Nephron progenitor cell (in vitro differentiated cells): Measurements from ENCODE around the gene KANSL1.

ENCODE experiments used
- DNase-seq: peaks from one replicate; pipeline ENCODE4 v3.0.0; 2021
- H3K27ac Mint-ChIP-seq: 2 replicates; pipeline ENCODE4 v1.8.0; 2021; ENCODE audit warnings: mild to moderate bottlenecking, moderate library complexity, mixed read lengths
- H3K27me3 Mint-ChIP-seq: 2 replicates; pipeline ENCODE4 v1.8.0; 2021; ENCODE audit warnings: mild to moderate bottlenecking, low read depth, mixed read lengths; ENCODE audit not compliant: poor library complexity
- H3K36me3 Mint-ChIP-seq: 2 replicates; pipeline ENCODE4 v1.8.0; 2021; ENCODE audit warnings: low read depth, mixed read lengths
- H3K4me1 Mint-ChIP-seq: 2 replicates; pipeline ENCODE4 v1.8.0; 2021; ENCODE audit warnings: mixed read lengths
- H3K4me3 Mint-ChIP-seq: 2 replicates; pipeline ENCODE4 v1.8.0; 2021; ENCODE audit warnings: mild to moderate bottlenecking, moderate library complexity, mixed read lengths
- H3K9me3 Mint-ChIP-seq: 2 replicates; pipeline ENCODE4 v1.8.0; 2021; ENCODE audit warnings: mild to moderate bottlenecking, moderate library complexity, mixed read lengths
- TF ChIP-seq, protein P1 (sequence below): fragments of 200-600 bp; sonication (generic); IDR thresholded peaks from 2 replicates; pipeline ENCODE4 v1.5.0; 2021; ENCODE audit warnings: antibody characterized with exemption

The KANSL1 gene

DNA sequence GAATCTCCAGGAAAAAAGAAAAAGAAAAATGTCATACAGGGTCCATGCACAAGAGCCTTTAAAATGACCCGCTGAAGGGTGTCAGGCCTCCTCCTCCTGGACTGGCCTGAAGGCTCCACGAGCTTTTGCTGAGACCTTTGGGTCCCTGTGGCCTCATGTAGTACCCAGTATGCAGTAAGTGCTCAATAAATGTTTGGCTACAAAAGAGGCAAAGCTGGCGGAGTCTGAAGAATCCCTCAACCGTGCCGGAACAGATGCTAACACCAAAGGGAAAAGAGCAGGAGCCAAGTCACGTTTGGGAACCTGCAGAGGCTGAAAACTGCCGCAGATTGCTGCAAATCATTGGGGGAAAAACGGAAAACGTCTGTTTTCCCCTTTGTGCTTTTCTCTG lies 193.3 kb downstream of the KANSL1 start:
- Mint-ChIP-seq H3K4me1 (peaks cover 30% of the 10 kb centered on the region), H3K27me3 (peaks cover 5% of the 10 kb centered on the region), H3K27ac (no peak overlapping the region), H3K9me3 (no peaks in the 10 kb centered on the region), H3K36me3 (no peaks in the 10 kb centered on the region), H3K4me3 (no peak overlapping the region)
- TF ChIP-seq, protein P1, sequence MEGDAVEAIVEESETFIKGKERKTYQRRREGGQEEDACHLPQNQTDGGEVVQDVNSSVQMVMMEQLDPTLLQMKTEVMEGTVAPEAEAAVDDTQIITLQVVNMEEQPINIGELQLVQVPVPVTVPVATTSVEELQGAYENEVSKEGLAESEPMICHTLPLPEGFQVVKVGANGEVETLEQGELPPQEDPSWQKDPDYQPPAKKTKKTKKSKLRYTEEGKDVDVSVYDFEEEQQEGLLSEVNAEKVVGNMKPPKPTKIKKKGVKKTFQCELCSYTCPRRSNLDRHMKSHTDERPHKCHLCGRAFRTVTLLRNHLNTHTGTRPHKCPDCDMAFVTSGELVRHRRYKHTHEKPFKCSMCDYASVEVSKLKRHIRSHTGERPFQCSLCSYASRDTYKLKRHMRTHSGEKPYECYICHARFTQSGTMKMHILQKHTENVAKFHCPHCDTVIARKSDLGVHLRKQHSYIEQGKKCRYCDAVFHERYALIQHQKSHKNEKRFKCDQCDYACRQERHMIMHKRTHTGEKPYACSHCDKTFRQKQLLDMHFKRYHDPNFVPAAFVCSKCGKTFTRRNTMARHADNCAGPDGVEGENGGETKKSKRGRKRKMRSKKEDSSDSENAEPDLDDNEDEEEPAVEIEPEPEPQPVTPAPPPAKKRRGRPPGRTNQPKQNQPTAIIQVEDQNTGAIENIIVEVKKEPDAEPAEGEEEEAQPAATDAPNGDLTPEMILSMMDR = no peak
- DNase-seq = no peak

DNA sequence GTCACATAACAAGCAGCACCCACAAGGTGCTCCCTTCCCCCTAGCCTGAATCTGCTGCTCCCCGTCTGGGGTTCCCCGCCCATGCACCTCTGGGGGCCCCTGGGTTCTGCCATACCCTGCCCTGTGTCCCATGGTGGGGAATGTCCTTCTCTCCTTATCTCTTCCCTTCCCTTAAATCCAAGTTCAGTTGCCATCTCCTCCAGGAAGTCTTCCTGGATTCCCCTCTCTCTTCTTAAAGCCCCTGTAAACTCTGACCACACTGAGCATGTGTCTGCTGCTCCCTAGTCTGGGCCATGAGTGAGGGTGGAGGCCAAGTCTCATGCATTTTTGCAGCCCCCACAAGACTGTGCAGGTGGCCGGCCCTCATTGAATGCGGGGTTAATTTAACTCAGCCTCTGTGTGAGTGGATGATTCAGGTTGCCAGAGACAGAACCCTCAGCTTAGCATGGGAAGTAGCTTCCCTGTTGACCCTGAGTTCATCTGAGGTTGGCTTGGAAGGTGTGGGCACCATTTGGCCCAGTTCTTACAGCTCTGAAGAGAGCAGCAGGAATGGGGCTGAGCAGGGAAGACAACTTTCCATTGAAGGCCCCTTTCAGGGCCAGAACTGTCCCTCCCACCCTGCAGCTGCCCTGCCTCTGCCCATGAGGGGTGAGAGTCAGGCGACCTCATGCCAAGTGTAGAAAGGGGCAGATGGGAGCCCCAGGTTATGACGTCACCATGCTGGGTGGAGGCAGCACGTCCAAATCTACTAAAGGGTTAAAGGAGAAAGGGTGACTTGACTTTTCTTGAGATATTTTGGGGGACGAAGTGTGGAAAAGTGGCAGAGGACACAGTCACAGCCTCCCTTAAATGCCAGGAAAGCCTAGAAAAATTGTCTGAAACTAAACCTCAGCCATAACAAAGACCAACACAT lies 194.0 kb downstream of the KANSL1 start, which contains the start of gene STH:
STH (plus strand) TSS at position 264 of the 913 bp plus-strand sequence; CDS start at position 294, 30 bp downstream.
- peaks cover 2% of the 10 kb centered on the region for H3K27me3 Mint-ChIP-seq
- no peaks in the 10 kb centered on the region for H3K9me3 Mint-ChIP-seq
- H3K4me3 Mint-ChIP-seq = no peak within 1 kb of the TSS
- H3K4me1 Mint-ChIP-seq = peaks cover 30% of the 10 kb centered on the region
- no peak for DNase-seq
- H3K36me3 Mint-ChIP-seq = no peaks in the 10 kb centered on the region
- no peak within 1 kb of the TSS for H3K27ac Mint-ChIP-seq
- TF ChIP-seq, protein P1 = no peak

DNA sequence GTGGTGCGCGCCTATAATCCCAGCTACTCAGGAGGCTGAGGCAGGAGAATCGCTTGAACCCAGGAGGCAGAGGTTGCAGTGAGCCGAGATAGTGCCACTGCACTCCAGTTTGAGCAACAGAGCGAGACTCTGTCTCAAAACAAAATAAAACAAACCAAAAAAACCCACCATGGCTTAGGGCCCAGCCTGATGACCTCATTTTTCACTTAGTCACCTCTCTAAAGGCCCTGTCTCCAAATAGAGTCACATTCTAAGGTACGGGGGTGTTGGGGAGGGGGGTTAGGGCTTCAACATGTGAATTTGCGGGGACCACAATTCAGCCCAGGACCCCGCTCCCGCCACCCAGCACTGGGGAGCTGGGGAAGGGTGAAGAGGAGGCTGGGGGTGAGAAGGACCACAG lies 195.6 kb downstream of the KANSL1 start:
- H3K4me3 Mint-ChIP-seq = no peak overlapping the region
- peaks cover 36% of the 10 kb centered on the region for H3K4me1 Mint-ChIP-seq
- peaks cover 2% of the 10 kb centered on the region for H3K27me3 Mint-ChIP-seq
- no peaks in the 10 kb centered on the region for H3K36me3 Mint-ChIP-seq
- H3K9me3 Mint-ChIP-seq = no peaks in the 10 kb centered on the region
- TF ChIP-seq, protein P1 = no peak
- H3K27ac Mint-ChIP-seq = no peak overlapping the region
- no peak for DNase-seq

DNA sequence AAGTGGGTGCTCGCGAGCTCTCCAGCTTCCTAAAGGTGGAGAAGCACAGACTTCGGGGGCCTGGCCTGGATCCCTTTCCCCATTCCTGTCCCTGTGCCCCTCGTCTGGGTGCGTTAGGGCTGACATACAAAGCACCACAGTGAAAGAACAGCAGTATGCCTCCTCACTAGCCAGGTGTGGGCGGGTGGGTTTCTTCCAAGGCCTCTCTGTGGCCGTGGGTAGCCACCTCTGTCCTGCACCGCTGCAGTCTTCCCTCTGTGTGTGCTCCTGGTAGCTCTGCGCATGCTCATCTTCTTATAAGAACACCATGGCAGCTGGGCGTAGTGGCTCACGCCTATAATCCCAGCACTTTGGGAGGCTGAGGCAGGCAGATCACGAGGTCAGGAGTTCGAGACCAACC lies 196.1 kb downstream of the KANSL1 start:
- no peaks in the 10 kb centered on the region for H3K36me3 Mint-ChIP-seq
- H3K4me3 Mint-ChIP-seq = no peak overlapping the region
- H3K4me1 Mint-ChIP-seq = peaks cover 32% of the 10 kb centered on the region
- DNase-seq = no peak
- H3K27me3 Mint-ChIP-seq = peaks cover 2% of the 10 kb centered on the region
- H3K9me3 Mint-ChIP-seq = no peaks in the 10 kb centered on the region
- H3K27ac Mint-ChIP-seq = no peak overlapping the region
- TF ChIP-seq, protein P1 = no peak

DNA sequence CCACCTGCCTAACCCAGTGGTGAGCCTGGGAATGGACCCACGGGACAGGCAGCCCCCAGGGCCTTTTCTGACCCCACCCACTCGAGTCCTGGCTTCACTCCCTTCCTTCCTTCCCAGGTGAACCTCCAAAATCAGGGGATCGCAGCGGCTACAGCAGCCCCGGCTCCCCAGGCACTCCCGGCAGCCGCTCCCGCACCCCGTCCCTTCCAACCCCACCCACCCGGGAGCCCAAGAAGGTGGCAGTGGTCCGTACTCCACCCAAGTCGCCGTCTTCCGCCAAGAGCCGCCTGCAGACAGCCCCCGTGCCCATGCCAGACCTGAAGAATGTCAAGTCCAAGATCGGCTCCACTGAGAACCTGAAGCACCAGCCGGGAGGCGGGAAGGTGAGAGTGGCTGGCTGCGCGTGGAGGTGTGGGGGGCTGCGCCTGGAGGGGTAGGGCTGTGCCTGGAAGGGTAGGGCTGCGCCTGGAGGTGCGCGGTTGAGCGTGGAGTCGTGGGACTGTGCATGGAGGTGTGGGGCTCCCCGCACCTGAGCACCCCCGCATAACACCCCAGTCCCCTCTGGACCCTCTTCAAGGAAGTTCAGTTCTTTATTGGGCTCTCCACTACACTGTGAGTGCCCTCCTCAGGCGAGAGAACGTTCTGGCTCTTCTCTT lies 196.8 kb downstream of the KANSL1 start:
- no peaks in the 10 kb centered on the region for H3K36me3 Mint-ChIP-seq
- no peak overlapping the region for H3K4me3 Mint-ChIP-seq

More for the DNA sequence above, 196.8 kb downstream of the KANSL1 start:
- DNase-seq = no peak
- Mint-ChIP-seq H3K27me3 (peaks cover 2% of the 10 kb centered on the region), H3K9me3 (no peaks in the 10 kb centered on the region), H3K4me1 (peaks cover 24% of the 10 kb centered on the region), H3K27ac (no peak overlapping the region)
- TF ChIP-seq, protein P1 = no peak
